Fibroblast of the aortic adventitia (primary cell): ENCODE measurements around the gene ANO9. TPM values are rescaled to one million over a fixed set of nuclear protein-coding genes. Genes with fewer than 3 reads are reported as not detected.
A peak's percentile ranks its signal among the peaks of the same experiment; 100 is the strongest.

Experiments used
- DNase-seq: peaks from one replicate; pipeline ENCODE4 v3.0.0-alpha.2; 2010; ENCODE audit warnings: low read depth
- H3K4me3 ChIP-seq: 2 replicates; pipeline ENCODE4 v1.5.1; 2011; ENCODE audit warnings: low read depth, mild to moderate bottlenecking, control low read depth, low read length, moderate library complexity
- total RNA-seq: library from RNA; depleted of rRNA; stranded (reverse); fragments of >200 nt; gene quantifications from 2 replicates; pipeline ENCODE4 v1.2.3, GENCODE V29; 2012; ENCODE audit warnings: low replicate concordance
- TF ChIP-seq, protein P1 (sequence below): IDR thresholded peaks from 2 replicates; pipeline ENCODE4 v1.5.1; 2011; ENCODE audit warnings: mild to moderate bottlenecking, low read length, control low read depth, inconsistent platforms; ENCODE audit not compliant: insufficient read depth

Gene ANO9
- total RNA-seq, 1 donor, result not detected

DNA sequence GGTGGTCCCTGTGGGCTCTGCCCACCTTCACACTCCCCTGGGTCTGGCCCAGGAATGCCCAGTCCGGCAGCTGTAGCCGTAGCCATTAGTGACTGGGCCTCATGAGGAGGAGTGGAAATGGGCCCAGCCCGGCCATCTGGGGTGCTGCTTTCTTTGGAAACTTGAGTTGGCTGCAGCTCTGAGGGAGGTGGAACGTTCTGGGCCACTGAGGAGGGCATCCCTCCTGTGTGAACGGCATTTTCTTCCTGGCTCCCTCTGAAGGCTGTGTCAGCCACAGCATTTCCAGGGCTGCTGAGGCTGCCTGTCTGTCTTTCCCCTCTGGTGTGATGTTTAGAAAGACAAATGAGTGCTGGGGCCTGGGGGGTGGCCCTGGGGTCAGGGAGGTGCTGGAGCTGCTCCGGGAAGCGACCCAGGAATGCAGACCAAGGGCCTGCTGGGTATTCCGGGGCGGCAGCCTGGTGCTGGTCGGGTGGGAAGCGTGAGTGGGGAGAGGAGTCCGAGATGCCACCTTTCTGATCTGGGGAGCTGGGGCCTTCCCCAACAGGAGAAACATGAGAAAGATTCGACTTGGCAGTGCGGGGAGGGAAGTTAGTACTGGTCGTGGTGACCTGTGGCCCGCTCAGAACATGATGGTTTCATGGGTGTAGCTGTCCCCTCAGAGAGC, 35.4 kb upstream of the ANO9 start:
- TF ChIP-seq, protein P1, sequence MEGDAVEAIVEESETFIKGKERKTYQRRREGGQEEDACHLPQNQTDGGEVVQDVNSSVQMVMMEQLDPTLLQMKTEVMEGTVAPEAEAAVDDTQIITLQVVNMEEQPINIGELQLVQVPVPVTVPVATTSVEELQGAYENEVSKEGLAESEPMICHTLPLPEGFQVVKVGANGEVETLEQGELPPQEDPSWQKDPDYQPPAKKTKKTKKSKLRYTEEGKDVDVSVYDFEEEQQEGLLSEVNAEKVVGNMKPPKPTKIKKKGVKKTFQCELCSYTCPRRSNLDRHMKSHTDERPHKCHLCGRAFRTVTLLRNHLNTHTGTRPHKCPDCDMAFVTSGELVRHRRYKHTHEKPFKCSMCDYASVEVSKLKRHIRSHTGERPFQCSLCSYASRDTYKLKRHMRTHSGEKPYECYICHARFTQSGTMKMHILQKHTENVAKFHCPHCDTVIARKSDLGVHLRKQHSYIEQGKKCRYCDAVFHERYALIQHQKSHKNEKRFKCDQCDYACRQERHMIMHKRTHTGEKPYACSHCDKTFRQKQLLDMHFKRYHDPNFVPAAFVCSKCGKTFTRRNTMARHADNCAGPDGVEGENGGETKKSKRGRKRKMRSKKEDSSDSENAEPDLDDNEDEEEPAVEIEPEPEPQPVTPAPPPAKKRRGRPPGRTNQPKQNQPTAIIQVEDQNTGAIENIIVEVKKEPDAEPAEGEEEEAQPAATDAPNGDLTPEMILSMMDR, result no peak
- peak; percentile 17 for DNase-seq
- H3K4me3 ChIP-seq, result no peak overlapping the region

DNA sequence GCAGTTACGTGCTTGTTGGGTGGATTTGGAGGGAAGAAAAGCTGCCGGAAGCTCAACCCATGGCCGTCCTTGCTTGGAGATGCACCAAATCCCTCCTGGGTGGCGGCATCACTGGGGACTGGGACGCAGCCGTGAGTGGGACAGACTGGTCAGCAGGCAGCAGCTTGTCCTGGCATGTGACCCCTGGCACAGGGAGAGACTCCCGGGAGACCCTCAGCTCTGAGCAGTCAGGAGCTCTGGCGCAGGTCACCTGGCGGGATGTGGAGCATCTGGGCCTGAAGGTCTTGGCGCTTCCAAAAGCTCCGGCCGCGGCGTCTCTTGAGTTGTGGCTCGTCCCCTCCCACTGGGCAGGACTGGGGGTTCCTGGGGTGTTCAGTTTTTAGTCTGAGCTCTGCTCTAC, 34.6 kb upstream of the ANO9 start:
- H3K4me3 ChIP-seq, result no peak overlapping the region
- TF ChIP-seq, protein P1, result no peak
- DNase-seq, result no peak

DNA sequence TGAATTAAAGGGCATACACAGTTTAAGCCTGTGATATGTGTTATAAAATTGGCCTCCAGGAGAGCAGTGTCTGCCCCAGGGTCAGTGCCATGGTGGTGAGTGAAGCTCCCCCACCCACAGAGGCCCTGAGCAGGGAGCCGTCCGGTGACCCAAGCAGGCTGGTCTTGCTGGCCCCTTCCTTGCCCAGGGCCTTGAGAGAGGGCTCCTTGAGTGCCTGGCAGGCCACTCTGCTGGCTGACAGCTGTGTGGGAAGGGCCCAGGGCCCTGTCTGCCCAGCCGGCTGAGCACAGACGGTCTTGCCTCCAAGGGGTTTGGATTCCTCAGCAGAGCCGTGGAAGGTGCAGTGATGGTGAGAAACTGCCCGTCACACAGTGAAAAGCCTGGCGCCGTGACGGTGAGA, 34.1 kb upstream of the ANO9 start:
- TF ChIP-seq, protein P1, result no peak
- DNase-seq, result no peak
- H3K4me3 ChIP-seq, result no peak overlapping the region

GRCh38 chr11:474914-475506, 33.2 kb upstream of the ANO9 start:
- DNase-seq, result no peak
- TF ChIP-seq, protein P1, result no peak
- H3K4me3 ChIP-seq, result no peak overlapping the region

DNA sequence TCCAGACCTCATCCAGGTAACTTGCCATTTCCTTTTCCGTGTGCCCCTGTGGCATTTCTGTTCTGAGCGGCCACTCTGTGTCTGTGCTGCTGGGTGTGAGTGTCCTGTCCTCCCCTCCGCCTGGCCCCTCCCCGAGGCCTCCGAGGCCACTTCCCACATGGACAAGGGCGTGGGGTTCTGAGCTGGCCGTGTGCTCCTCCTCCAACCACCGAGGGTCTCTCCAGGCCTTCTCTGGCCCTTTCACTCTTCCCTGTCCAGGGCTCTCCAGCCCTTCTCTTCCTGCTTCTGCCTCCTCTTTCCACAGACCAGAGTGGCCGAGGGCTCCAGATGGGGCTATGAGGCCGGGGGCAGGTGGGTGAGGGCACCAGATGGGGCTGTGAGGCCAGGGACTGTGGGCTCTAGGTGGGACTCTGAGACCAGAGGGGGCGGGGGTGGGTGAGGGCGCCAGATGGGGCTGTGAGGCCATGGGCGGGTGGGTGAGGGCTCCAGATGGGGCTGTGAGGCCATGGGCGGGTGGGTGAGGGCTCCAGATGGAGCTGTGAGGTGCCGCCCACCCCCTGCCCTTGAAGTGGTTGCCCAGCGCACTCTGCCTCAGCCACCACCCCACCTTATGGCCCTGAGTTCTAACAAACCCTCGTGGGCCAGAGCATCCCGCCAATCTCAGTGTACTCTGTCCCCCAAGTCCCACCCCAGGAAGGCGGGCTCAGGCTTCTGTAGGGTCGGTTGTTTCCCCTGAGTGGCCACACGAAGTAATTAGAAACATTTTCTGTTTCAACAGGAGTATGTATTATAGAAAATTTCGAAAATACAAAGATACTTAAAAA, 32.4 kb upstream of the ANO9 start:
- DNase-seq, result no peak
- H3K4me3 ChIP-seq, result no peak overlapping the region
- TF ChIP-seq, protein P1, result no peak

GRCh38 chr11:473415-473814, 31.6 kb upstream of the ANO9 start:
- no peak overlapping the region for H3K4me3 ChIP-seq
- TF ChIP-seq, protein P1, result no peak
- no peak for DNase-seq
